Adrenal gland (tissue), 12 donors: ENCODE data around the gene MTF1. TPM values are rescaled to one million over a fixed set of nuclear protein-coding genes. Genes with fewer than 3 reads are reported as not detected.

ENCODE experiments used
- DNase-seq, 7 donors: peaks; one replicate each; pipeline ENCODE4 v3.0.0-alpha.2; 2019 to 2020
- H3K27ac ChIP-seq, 5 donors: fragments of 200-600 bp; sonication (generic) in 4 of 5; 1 replicate in 3 of 5; 2 replicates in 2 of 5; pipeline versions ENCODE4 v1.5.1 to v1.8.0; 2016 to 2020; ENCODE audit warnings: mild to moderate bottlenecking in 1 of 5
- H3K27me3 ChIP-seq: fragments of 200-600 bp; 2 replicates; pipeline ENCODE4 v1.8.0; 2021
- H3K36me3 ChIP-seq, 2 donors: fragments of 200-600 bp; replicated peaks in 1 of 2; 1 replicate in 1 of 2; 2 replicates in 1 of 2; pipeline versions ENCODE4 v1.5.1 to v1.8.0; 2018 to 2022
- H3K4me1 ChIP-seq, 2 donors: fragments of 200-600 bp; replicated peaks in 1 of 2; 1 replicate in 1 of 2; 2 replicates in 1 of 2; pipeline versions ENCODE4 v1.5.1 to v1.8.0; 2018 to 2021
- H3K4me3 ChIP-seq, 4 donors: fragments of 200-600 bp; sonication (generic) in 3 of 4; one replicate each; pipeline ENCODE4 v1.5.1; 2016 to 2018
- H3K9me3 ChIP-seq, 3 donors: fragments of 200-600 bp; sonication (generic) in 1 of 3; replicated peaks in 1 of 3; 1 replicate in 2 of 3; 2 replicates in 1 of 3; pipeline versions ENCODE4 v1.5.1 to v1.8.0; 2016 to 2021
- POLR2A ChIP-seq, 2 donors: fragments of 450-650 bp; IDR thresholded peaks; one replicate each; pipeline ENCODE4 v1.6.1; 2017; ENCODE audit warnings: antibody characterized with exemption in 2 of 2, mild to moderate bottlenecking in 2 of 2, moderate library complexity in 1 of 2
- WGBS, 4 donors: extraction: QIAGEN DNeasy Blood & Tissue Kit in 2 of 4; methylation state at CpG; one replicate each; pipeline versions ENCODE4 v1.1.5 to v1.1.7; 2013 to 2017; 5-methylcytosine and 5-hydroxymethylcytosine counted together
- intact Hi-C, 2 donors: fragments of 100-400 bp; cut with DNase I; formaldehyde crosslinking; loops; one replicate each; pipeline versions ENCODE4 v1.14.1 to v1.15.0; 2022 to 2023
- polyA plus RNA-seq, 3 donors: library from polyadenylated mRNA; stranded (reverse); fragments of 200-250 nt in 2 of 3; fragments of 350-450 nt in 1 of 3; fragmentation: Illumina TruSeq in 1 of 3; extraction: RNeasy Lipid Tissue Mini Kit (QIAGEN cat#74804) in 1 of 3; gene quantifications; one replicate each; pipeline ENCODE4 v1.2.3, GENCODE V29; 2013 to 2014
- total RNA-seq, 9 donors: library from RNA; depleted of rRNA in 4 of 9; stranded (reverse); fragments of >200 nt in 4 of 9; fragments of 120-200 nt in 1 of 9; fragmentation: NEBNext Ultra II Directional in 1 of 9; extraction: Animal tissue kit (Norgen Biotek cat#: 25700) in 1 of 9; gene quantifications; one replicate each; pipeline versions ENCODE4 v1.1.0 to v1.2.4, GENCODE V29; 2013 to 2023
- TF ChIP-seq, protein P1 (sequence below), 6 experiments: fragments of 450-650 bp in 4 of 6; fragments of 200-600 bp in 2 of 6; sonication (generic) in 1 of 6; IDR thresholded peaks; 1 replicate in 5 of 6; 2 replicates in 1 of 6; pipeline versions ENCODE4 v1.5.1 to v1.8.0; 2016 to 2021; ENCODE audit warnings: antibody characterized with exemption in 6 of 6, mild to moderate bottlenecking in 2 of 6, moderate library complexity in 1 of 6
- donor health status: healthy with polysubstance abuse.
- donor health status: Bipolar disorder and iron deficiency.
- donor health status: DM: yes; HTN: yes; CAD: no.
- donor health status: DM: no; HTN: no; CAD: no.
- donor health status: DM: no; HTN: no; CAD: no.
- donor health status: DM: yes; HTN: yes; CAD: no.

The MTF1 gene
- total and polyA plus RNA-seq, 12 donors = 1.4 to 28.0 (median 5.7) TPM

DNA sequence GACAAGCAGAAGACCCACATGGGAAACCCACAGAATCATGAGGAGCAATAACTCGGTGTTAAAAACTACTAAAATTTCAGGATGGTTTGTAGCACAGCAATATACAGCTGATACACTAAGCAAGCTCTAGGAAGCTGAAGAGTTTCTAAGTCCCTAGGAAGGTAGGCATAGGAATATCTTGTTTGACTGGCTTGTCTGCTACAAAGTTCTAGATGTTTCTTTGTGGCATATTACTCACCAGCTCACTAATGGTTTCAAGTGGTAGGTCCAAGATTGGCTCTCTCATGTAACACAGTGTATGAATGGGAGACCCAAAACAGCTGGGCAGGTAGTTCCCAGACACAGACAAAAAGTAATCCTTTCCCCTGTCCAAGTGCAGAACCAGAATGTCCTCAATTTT, 13.3 kb upstream of the MTF1 start:
- Histone ChIP-seq H3K36me3 (peaks cover 0 to 90% of the 10 kb centered on the region in 2 donors), H3K27me3 (no peaks in the 10 kb centered on the region), H3K27ac (no peak overlapping the region), H3K4me1 (no peaks in the 10 kb centered on the region), H3K9me3 (no peaks in the 10 kb centered on the region), H3K4me3 (no peak overlapping the region)
- no peak for DNase-seq
- intact Hi-C loops = no loop called here
- 89 to 100% (median 94%) methylated on average over 1 of the region's 1 CpG for WGBS, 4 donors
- TF ChIP-seq POLR2A (IDR thresholded peaks at IDR 0.05) = no peak
- TF ChIP-seq, protein P1, sequence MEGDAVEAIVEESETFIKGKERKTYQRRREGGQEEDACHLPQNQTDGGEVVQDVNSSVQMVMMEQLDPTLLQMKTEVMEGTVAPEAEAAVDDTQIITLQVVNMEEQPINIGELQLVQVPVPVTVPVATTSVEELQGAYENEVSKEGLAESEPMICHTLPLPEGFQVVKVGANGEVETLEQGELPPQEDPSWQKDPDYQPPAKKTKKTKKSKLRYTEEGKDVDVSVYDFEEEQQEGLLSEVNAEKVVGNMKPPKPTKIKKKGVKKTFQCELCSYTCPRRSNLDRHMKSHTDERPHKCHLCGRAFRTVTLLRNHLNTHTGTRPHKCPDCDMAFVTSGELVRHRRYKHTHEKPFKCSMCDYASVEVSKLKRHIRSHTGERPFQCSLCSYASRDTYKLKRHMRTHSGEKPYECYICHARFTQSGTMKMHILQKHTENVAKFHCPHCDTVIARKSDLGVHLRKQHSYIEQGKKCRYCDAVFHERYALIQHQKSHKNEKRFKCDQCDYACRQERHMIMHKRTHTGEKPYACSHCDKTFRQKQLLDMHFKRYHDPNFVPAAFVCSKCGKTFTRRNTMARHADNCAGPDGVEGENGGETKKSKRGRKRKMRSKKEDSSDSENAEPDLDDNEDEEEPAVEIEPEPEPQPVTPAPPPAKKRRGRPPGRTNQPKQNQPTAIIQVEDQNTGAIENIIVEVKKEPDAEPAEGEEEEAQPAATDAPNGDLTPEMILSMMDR (IDR thresholded peaks at IDR 0.05) = no peak

- H3K9me3 ChIP-seq = no peaks in the 10 kb centered on the region
- no peak for DNase-seq
- 87 to 100% (median 95%) methylated on average over 1 to 2 of the region's 2 CpGs for WGBS, 4 donors
- H3K27me3 ChIP-seq = no peaks in the 10 kb centered on the region
- no peak overlapping the region for H3K27ac ChIP-seq
- intact Hi-C loops = loop anchor here (5.0 to 10.0 kb wide), 3 partner anchors 64 to 276 kb away; partner anchors contain the start of genes C1orf122 (in 1 of the 2) and YRDC (in 1 of the 2)
- H3K4me1 ChIP-seq = no peaks in the 10 kb centered on the region
- peaks cover 0 to 90% of the 10 kb centered on the region in 2 donors for H3K36me3 ChIP-seq
- no peak overlapping the region for H3K4me3 ChIP-seq
- TF ChIP-seq, protein P1 (IDR thresholded peaks at IDR 0.05) = no peak
- no peak for TF ChIP-seq POLR2A (IDR thresholded peaks at IDR 0.05)
These were observed 9.1 kb upstream of the MTF1 start for GRCh38 chr1:37868466-37868865.

DNA sequence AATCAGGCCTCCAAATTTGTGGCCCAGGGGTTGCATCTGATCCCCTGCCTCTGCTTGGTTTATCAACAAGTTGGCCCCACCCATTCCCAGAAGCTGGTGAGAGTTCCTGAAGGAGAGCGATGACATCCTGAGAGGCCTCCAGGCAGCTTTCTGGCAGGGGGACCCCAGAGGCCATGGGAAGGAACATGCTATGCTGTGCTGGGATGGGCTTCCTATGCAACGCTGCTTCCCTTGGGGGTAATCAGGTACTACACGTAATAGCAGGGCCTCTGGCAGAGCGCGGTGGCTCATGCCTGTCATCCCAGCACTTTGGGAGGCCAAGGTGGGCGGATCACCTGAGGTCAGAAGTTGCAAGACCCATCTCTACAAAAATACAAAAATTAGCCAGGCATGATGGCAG, 8.4 kb upstream of the MTF1 start:
- no peak overlapping the region for H3K4me3 ChIP-seq
- H3K4me1 ChIP-seq = no peaks in the 10 kb centered on the region
- H3K9me3 ChIP-seq = no peaks in the 10 kb centered on the region
- no peak overlapping the region for H3K27ac ChIP-seq
- no peak for TF ChIP-seq POLR2A (IDR thresholded peaks at IDR 0.05)
- intact Hi-C loops = loop anchor here (5.0 to 10.0 kb wide), 3 partner anchors 63 to 275 kb away; partner anchors contain the start of genes C1orf122 (in 1 of the 2) and YRDC (in 1 of the 2)
- 80 to 98% (median 95%) methylated on average over 3 to 6 of the region's 6 CpGs for WGBS, 4 donors
- no peaks in the 10 kb centered on the region for H3K27me3 ChIP-seq
- no peak for DNase-seq
- H3K36me3 ChIP-seq = peaks cover 0 to 90% of the 10 kb centered on the region in 2 donors

DNA sequence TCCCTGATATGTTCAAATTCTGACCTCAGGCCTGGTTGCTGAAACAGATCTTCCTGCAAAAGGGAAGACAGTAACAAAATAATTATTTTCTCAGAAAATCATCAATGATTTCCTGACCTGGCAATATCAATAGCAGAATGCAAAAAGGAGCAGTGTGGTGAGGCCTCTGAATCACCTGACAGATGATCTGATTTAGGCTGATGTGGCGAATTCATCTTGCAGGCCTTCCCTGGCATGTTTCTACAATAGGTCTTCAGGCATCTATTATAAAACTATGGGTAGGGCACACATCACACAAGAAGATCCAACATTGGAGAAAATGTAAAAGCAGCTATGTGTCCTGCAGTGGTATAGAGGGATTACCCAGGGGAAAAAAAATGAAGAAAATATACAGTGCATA, 7.1 kb upstream of the MTF1 start:
- Histone ChIP-seq H3K4me1 (no peaks in the 10 kb centered on the region), H3K4me3 (no peak overlapping the region), H3K9me3 (no peaks in the 10 kb centered on the region), H3K27ac (no peak overlapping the region), H3K27me3 (no peaks in the 10 kb centered on the region), H3K36me3 (peaks cover 0 to 91% of the 10 kb centered on the region in 2 donors)
- 90 to 100% (median 94%) methylated on average over 1 of the region's 1 CpG for WGBS, 4 donors
- intact Hi-C loops = loop anchor here (5.0 to 10.0 kb wide), 3 partner anchors 62 to 274 kb away; partner anchors contain the start of genes C1orf122 (in 1 of the 2) and YRDC (in 1 of the 2)
- TF ChIP-seq, protein P1 (IDR thresholded peaks at IDR 0.05) = no peak
- no peak for TF ChIP-seq POLR2A (IDR thresholded peaks at IDR 0.05)
- DNase-seq = no peak
